Spleen (tissue), 11 donors: ENCODE data around the gene HID1. TPM values are rescaled to one million over a fixed set of nuclear protein-coding genes. Genes with fewer than 3 reads are reported as not detected.

Experiments
- DNase-seq: peaks from one replicate; pipeline ENCODE4 v3.0.0-alpha.2; 2020
- H3K27ac ChIP-seq, 8 donors: fragments of 200-600 bp; sonication (generic) in 7 of 8; 1 replicate in 4 of 8; 2 replicates in 4 of 8; pipeline versions ENCODE4 v1.5.0 to v1.8.0; 2016 to 2021; ENCODE audit warnings: inconsistent platforms in 4 of 8, mild to moderate bottlenecking in 4 of 8, moderate library complexity in 1 of 8
- H3K27me3 ChIP-seq, 7 donors: fragments of 200-600 bp; sonication (generic) in 6 of 7; replicated peaks in 1 of 7; 1 replicate in 4 of 7; 2 replicates in 3 of 7; pipeline versions ENCODE4 v1.5.0 to v1.8.0; 2016 to 2021; ENCODE audit warnings: inconsistent platforms in 3 of 7, mild to moderate bottlenecking in 1 of 7
- H3K36me3 ChIP-seq, 6 donors: fragments of 200-600 bp; sonication (generic) in 5 of 6; 1 replicate in 4 of 6; 2 replicates in 2 of 6; pipeline versions ENCODE4 v1.5.0 to v1.8.0; 2016 to 2021; ENCODE audit warnings: inconsistent platforms in 2 of 6
- H3K4me1 ChIP-seq, 6 donors: fragments of 200-600 bp; sonication (generic) in 5 of 6; 1 replicate in 3 of 6; 2 replicates in 3 of 6; pipeline versions ENCODE4 v1.5.0 to v1.8.0; 2016 to 2021; ENCODE audit warnings: inconsistent platforms in 3 of 6
- H3K4me3 ChIP-seq, 8 donors: fragments of 200-600 bp; sonication (generic) in 7 of 8; 1 replicate in 4 of 8; 2 replicates in 4 of 8; pipeline versions ENCODE4 v1.5.0 to v1.8.0; 2016 to 2021; ENCODE audit warnings: inconsistent platforms in 4 of 8, mild to moderate bottlenecking in 4 of 8, moderate library complexity in 2 of 8
- H3K9me3 ChIP-seq, 8 donors: fragments of 200-600 bp; sonication (generic) in 7 of 8; 1 replicate in 4 of 8; 2 replicates in 4 of 8; pipeline versions ENCODE4 v1.5.0 to v1.8.0; 2016 to 2021; ENCODE audit warnings: inconsistent platforms in 4 of 8
- POLR2A ChIP-seq, 3 donors: fragments of 450-650 bp; IDR thresholded peaks; one replicate each; pipeline ENCODE4 v1.5.1; 2017; ENCODE audit warnings: antibody characterized with exemption in 3 of 3, mild to moderate bottlenecking in 1 of 3
- POLR2AphosphoS5 ChIP-seq, 3 donors: sonication (generic); formaldehyde crosslinking; IDR thresholded peaks; one replicate each; pipeline ENCODE4 v1.5.1; 2017; ENCODE audit warnings: antibody characterized with exemption in 3 of 3
- WGBS, 5 donors: extraction: QIAGEN DNeasy Blood & Tissue Kit in 3 of 5; methylation state at CpG; one replicate each; pipeline versions ENCODE4 v1.1.5 to v1.1.7; 2013 to 2018; 5-methylcytosine and 5-hydroxymethylcytosine counted together
- intact Hi-C: fragments of 100-400 bp; cut with DNase I; formaldehyde crosslinking; loops from one replicate; pipeline ENCODE4 v1.15.0; 2023; ENCODE audit warnings: low total_unique reads
- polyA plus RNA-seq, 3 donors: library from polyadenylated mRNA; stranded (reverse); fragments of 200-250 nt; gene quantifications; one replicate each; pipeline ENCODE4 v1.2.1, GENCODE V29; 2013
- total RNA-seq, 7 donors: library from RNA; depleted of rRNA in 3 of 7; stranded (reverse); fragments of >200 nt in 3 of 7; fragmentation: NEBNext Ultra II Directional in 4 of 7; extraction: Animal tissue kit (Norgen Biotek cat#: 25700) in 4 of 7; gene quantifications; one replicate each; pipeline versions ENCODE4 v1.1.0 to v1.2.1, GENCODE V29; 2016 to 2021
- TF ChIP-seq, protein P1 (sequence below), 11 experiments: fragments of 200-600 bp in 7 of 11; fragments of 450-650 bp in 4 of 11; sonication (generic) in 4 of 11; IDR thresholded peaks in 8 of 11; conservative IDR thresholded peaks in 3 of 11; 1 replicate in 7 of 11; 2 replicates in 4 of 11; pipeline versions ENCODE4 v1.4.0 to v1.8.0; 2016 to 2021; ENCODE audit warnings: antibody characterized with exemption in 11 of 11, inconsistent platforms in 4 of 11, mild to moderate bottlenecking in 1 of 11
- donor health status: healthy with polysubstance abuse.
- donor health status: DM: no; HTN: no; CAD: no; lungs with moderate emphysema.
- donor health status: DM: no; HTN: no; CAD: no.
- donor health status: Bipolar disorder and iron deficiency.
- donor health status: healthy.
- donor health status: DM: no; HTN: no; CAD: no.
- donor health status: DM: yes; HTN: yes; CAD: no.

Gene HID1
- total and polyA plus RNA-seq, 10 donors = 5.2 to 39.4 (median 24.8) TPM

- Histone ChIP-seq H3K4me3 (no peak overlapping the region), H3K36me3 (peaks cover 0 to 32% (median 2%) of the 10 kb centered on the region in 6 donors), H3K9me3 (peaks cover 0 to 4% (median 0%) of the 10 kb centered on the region in 8 donors), H3K27ac (no peak overlapping the region), H3K4me1 (peaks cover 0 to 6% (median 5%) of the 10 kb centered on the region in 6 donors), H3K27me3 (peaks cover 0 to 35% (median 0%) of the 10 kb centered on the region in 7 donors)
- 62 to 81% (median 67%) methylated on average over 13 of the region's 13 CpGs for WGBS, 5 donors
- DNase-seq = no peak
- no peak for TF ChIP-seq POLR2AphosphoS5 (IDR thresholded peaks at IDR 0.05)
- TF ChIP-seq, protein P1, sequence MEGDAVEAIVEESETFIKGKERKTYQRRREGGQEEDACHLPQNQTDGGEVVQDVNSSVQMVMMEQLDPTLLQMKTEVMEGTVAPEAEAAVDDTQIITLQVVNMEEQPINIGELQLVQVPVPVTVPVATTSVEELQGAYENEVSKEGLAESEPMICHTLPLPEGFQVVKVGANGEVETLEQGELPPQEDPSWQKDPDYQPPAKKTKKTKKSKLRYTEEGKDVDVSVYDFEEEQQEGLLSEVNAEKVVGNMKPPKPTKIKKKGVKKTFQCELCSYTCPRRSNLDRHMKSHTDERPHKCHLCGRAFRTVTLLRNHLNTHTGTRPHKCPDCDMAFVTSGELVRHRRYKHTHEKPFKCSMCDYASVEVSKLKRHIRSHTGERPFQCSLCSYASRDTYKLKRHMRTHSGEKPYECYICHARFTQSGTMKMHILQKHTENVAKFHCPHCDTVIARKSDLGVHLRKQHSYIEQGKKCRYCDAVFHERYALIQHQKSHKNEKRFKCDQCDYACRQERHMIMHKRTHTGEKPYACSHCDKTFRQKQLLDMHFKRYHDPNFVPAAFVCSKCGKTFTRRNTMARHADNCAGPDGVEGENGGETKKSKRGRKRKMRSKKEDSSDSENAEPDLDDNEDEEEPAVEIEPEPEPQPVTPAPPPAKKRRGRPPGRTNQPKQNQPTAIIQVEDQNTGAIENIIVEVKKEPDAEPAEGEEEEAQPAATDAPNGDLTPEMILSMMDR (IDR thresholded peaks at IDR 0.05 in 8 of 11, conservative IDR thresholded peaks at IDR 0.05 in 3 of 11) = no peak
- no peak for TF ChIP-seq POLR2A (IDR thresholded peaks at IDR 0.05)
- intact Hi-C loops = no loop called here
Measured at GRCh38 chr17:74954665-74955421, 17.7 kb downstream of the HID1 start.

GRCh38 chr17:74954115-74954514, 18.4 kb downstream of the HID1 start:
- Histone ChIP-seq H3K9me3 (peaks cover 0 to 4% (median 0%) of the 10 kb centered on the region in 8 donors), H3K27ac (no peak overlapping the region), H3K27me3 (peaks cover 0 to 40% (median 0%) of the 10 kb centered on the region in 7 donors), H3K4me1 (peaks cover 0 to 6% (median 5%) of the 10 kb centered on the region in 6 donors), H3K36me3 (peaks cover 0 to 31% (median 2%) of the 10 kb centered on the region in 6 donors), H3K4me3 (no peak overlapping the region)
- 81 to 97% (median 91%) methylated on average over 3 to 15 of the region's 15 CpGs for WGBS, 5 donors
- TF ChIP-seq POLR2AphosphoS5 (IDR thresholded peaks at IDR 0.05) = no peak
- TF ChIP-seq, protein P1 (IDR thresholded peaks at IDR 0.05 in 8 of 11, conservative IDR thresholded peaks at IDR 0.05 in 3 of 11) = no peak
- TF ChIP-seq POLR2A (IDR thresholded peaks at IDR 0.05) = no peak
- intact Hi-C loops = no loop called here
- no peak for DNase-seq

- no peak overlapping the region for H3K4me3 ChIP-seq
- intact Hi-C loops = no loop called here
- no peak for TF ChIP-seq POLR2A (IDR thresholded peaks at IDR 0.05)
- TF ChIP-seq, protein P1 (IDR thresholded peaks at IDR 0.05 in 8 of 11, conservative IDR thresholded peaks at IDR 0.05 in 3 of 11) = no peak
- no peak for TF ChIP-seq POLR2AphosphoS5 (IDR thresholded peaks at IDR 0.05)
Measured at GRCh38 chr17:74953134-74953687, 19.3 kb downstream of the HID1 start.

More at GRCh38 chr17:74953134-74953687, 19.3 kb downstream of the HID1 start:
- WGBS, 5 donors = 79 to 90% (median 86%) methylated on average over 4 to 11 of the region's 11 CpGs
- Histone ChIP-seq H3K9me3 (peaks cover 0 to 4% (median 0%) of the 10 kb centered on the region in 8 donors), H3K27me3 (peaks cover 0 to 36% (median 0%) of the 10 kb centered on the region in 7 donors), H3K36me3 (peaks cover 0 to 31% (median 2%) of the 10 kb centered on the region in 6 donors), H3K4me1 (peaks cover 0 to 6% (median 5%) of the 10 kb centered on the region in 6 donors), H3K27ac (no peak overlapping the region)
- no peak for DNase-seq
